ENCODE results near the gene MKRN2.

DNA sequence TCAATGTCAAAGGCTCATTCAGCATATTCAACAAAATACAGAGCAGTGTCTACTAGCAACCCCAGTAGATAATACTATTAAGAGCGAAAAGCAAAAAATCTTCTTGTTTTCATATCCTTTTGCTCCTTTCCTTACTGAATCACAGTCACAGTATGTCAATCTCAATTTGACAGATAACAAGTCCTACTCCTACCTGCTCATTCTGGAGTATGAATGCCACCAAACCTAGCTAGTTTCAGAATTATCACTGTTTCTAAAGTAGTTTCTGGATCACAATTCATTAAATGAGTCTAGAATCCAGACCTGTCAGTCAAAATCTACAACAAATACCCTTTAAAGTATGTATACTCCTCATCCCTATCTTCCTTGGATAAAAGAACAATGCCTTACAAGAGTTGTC is 51.5 kb downstream of the MKRN2 start:
- TF ChIP-seq, protein P1, sequence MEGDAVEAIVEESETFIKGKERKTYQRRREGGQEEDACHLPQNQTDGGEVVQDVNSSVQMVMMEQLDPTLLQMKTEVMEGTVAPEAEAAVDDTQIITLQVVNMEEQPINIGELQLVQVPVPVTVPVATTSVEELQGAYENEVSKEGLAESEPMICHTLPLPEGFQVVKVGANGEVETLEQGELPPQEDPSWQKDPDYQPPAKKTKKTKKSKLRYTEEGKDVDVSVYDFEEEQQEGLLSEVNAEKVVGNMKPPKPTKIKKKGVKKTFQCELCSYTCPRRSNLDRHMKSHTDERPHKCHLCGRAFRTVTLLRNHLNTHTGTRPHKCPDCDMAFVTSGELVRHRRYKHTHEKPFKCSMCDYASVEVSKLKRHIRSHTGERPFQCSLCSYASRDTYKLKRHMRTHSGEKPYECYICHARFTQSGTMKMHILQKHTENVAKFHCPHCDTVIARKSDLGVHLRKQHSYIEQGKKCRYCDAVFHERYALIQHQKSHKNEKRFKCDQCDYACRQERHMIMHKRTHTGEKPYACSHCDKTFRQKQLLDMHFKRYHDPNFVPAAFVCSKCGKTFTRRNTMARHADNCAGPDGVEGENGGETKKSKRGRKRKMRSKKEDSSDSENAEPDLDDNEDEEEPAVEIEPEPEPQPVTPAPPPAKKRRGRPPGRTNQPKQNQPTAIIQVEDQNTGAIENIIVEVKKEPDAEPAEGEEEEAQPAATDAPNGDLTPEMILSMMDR (IDR thresholded peaks at IDR 0.05; ENCODE audit: low read depth, low read length): no peak
- no peak for TF ChIP-seq POLR2A (IDR thresholded peaks at IDR 0.05; ENCODE audit: extremely low read depth, insufficient read length)
- TF ChIP-seq, protein P2, sequence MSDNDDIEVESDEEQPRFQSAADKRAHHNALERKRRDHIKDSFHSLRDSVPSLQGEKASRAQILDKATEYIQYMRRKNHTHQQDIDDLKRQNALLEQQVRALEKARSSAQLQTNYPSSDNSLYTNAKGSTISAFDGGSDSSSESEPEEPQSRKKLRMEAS (IDR thresholded peaks at IDR 0.05; ENCODE audit: low read depth, low read length): no peak

All from NB4 (cell line).